ENCODE results near the gene GPNMB. TPM values are rescaled to one million over a fixed set of nuclear protein-coding genes. Genes with fewer than 3 reads are reported as not detected.

The GPNMB gene
- total RNA-seq, result 1.9 and 2.9 TPM in 2 replicates

DNA sequence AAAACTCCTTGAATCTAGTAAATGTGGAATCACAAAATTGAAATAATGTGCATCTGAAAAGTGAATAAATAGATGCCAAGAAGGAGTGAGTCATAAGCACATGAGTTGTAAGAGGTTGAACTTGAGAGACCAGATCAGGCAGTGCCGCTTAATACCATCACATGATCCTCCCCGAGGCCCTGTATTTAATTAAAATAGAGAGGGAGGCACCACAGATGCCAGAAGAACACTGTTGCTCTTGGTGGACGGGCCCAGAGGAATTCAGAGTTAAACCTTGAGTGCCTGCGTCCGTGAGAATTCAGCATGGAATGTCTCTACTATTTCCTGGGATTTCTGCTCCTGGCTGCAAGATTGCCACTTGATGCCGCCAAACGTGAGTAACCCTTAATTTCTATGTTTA lies at the start of gene GPNMB:
Gene GPNMB, plus strand, starts transcription at position 221 of the 400 bp plus-strand sequence. Its CDS starts 83 bp downstream, at position 304.

DNA sequence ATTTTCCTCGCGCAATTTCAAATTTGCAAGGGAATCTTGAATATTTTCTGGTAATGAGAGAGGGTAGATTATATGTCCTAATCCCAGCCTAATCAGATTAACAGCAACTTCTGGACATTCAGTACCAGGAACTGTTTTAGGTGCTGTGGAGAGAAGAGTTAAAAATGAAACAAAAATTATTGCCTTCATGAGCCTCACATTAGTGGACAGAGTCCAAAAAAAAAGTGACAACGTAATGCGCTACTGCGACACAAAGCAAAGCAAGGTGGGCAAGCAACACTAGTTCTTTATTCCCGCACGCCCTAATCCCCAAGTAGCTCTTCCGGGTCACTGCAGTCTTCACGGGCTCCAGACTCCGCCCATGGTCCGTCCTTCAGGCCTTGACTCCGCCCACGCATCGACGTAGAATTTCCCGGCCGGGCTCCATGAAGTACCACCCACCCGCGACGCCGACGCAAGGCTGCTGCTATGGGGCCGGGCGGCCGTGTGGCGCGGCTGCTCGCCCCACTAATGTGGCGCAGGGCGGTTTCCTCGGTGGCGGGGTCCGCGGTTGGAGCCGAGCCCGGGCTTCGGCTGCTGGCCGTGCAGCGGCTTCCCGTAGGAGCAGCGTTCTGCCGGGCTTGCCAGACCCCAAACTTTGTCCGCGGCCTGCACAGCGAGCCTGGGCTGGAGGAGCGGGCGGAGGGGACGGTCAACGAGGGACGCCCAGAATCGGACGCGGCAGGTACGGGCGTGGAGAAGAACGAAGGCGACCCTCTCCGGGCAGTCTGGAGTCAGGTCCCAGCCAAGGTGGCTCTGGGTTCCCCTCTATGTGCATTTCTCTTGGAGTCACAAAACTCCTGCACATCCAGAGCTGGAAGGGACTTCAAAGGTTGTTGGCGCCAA lies 52.6 kb downstream of the GPNMB start, which contains the start of gene MALSU1:
Gene MALSU1, plus strand, starts transcription at position 455 of the 885 bp plus-strand sequence. Its CDS starts 14 bp downstream, at position 469.

Other genes starting within 250 kb of the GPNMB start
- 30.4 and 43.0 TPM in 2 replicates for gene HYCC1, start 232.6 kb upstream of the GPNMB start, total RNA-seq
- gene KLHL7, start 141.0 kb upstream of the GPNMB start, total RNA-seq, result 34.4 and 34.8 TPM in 2 replicates
- gene NUP42, start 64.7 kb upstream of the GPNMB start, total RNA-seq, result 19.0 and 39.1 TPM in 2 replicates
- 54.6 and 91.9 TPM in 2 replicates for gene MALSU1, start 52.6 kb downstream of the GPNMB start, total RNA-seq
- gene IGF2BP3, start 223.7 kb downstream of the GPNMB start, total RNA-seq, result 12.0 and 14.0 TPM in 2 replicates